ENCODE measurements around the gene DENND6B. TPM values are rescaled to one million over a fixed set of nuclear protein-coding genes. Genes with fewer than 3 reads are reported as not detected.
A peak's percentile ranks its signal among the peaks of the same experiment; 100 is the strongest.

Gene DENND6B
- total and polyA plus RNA-seq, 2 of the 13 experiments (the other 11 are each of a cell fraction or from before 2014, with no cell fraction given): 0.95 to 3.8 TPM

DNA sequence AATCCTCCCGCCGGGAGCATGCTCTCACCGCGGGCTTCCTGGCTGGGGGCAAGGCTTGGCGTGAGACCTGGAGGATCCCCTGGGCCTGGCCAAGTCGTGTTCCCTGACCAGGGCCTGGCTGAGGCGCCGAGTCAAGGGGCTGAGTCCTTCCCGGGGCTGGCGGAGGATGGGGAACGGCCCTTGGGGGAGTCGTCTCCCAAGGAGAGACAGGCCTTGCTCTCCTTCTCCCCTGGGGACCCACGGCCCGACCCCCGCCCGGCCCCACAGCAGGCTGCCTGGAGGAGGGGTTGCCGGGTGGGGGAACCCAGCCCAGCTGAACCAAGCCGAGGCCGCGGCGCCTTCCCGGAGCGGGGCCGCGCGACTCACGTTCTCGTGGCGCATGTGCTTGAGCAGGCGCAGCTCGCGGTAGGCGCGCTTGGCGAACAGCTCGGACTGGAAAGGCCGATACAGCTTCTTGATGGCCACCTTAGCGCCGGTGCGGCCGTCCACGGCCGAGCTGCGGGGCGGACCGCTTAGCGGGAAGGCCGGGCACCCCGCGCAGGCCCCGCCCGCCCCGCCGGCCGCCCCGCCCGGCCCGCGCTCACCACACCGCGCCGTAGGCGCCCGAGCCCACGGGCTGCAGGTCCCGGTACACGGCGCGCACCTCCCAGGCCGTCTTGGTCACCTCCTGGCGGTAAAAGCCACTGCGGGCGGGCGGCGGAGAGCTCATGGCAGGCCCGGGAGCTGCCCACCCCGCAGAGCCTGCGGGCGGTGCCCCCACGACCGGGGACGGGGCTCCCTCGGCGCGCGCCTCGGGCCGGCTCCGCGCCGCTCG lies 65.8 kb downstream of the DENND6B start (continued):
- TF ChIP-seq TMF1 (CRISPR knock-in tag; IDR thresholded peaks at IDR 0.05; ENCODE audit: low read depth) (no peak; the same call in 1 of the 2 replicates), ZNF629 (CRISPR knock-in tag; conservative IDR thresholded peaks at IDR 0.05) (no peak), SYNCRIP (IDR thresholded peaks at IDR 0.05; ENCODE audit: insufficient read depth, low read depth, low read length) (no peak), ELF4 (CRISPR knock-in tag; IDR thresholded peaks at IDR 0.05; ENCODE audit: borderline replicate concordance) (no peak), LCORL (IDR thresholded peaks at IDR 0.05) (no peak), LCORL (CRISPR knock-in tag; IDR thresholded peaks at IDR 0.05) (0 out of 2 replicates have a peak, but pooled peaks have one; percentile 20), POLR2A (IDR thresholded peaks at IDR 0.05; ENCODE audit: insufficient read depth in 1 of 2, low read depth in 2 of 2, low read length in 2 of 2) (no peak), ZNF619 (CRISPR knock-in tag; IDR thresholded peaks at IDR 0.05) (no peak), NCOA2 (CRISPR knock-in tag; IDR thresholded peaks at IDR 0.05) (no peak), IKZF1 (IDR thresholded peaks at IDR 0.05) (no peak), DNMT1 (CRISPR knock-in tag; IDR thresholded peaks at IDR 0.05) (no peak), ZNF253 (CRISPR knock-in tag; IDR thresholded peaks at IDR 0.05; ENCODE audit: borderline replicate concordance) (no peak), NFATC3 (CRISPR knock-in tag; IDR thresholded peaks at IDR 0.05) (0 out of 2 replicates have a peak, but pooled peaks have one; percentile 23)
- TF ChIP-seq, protein P1, sequence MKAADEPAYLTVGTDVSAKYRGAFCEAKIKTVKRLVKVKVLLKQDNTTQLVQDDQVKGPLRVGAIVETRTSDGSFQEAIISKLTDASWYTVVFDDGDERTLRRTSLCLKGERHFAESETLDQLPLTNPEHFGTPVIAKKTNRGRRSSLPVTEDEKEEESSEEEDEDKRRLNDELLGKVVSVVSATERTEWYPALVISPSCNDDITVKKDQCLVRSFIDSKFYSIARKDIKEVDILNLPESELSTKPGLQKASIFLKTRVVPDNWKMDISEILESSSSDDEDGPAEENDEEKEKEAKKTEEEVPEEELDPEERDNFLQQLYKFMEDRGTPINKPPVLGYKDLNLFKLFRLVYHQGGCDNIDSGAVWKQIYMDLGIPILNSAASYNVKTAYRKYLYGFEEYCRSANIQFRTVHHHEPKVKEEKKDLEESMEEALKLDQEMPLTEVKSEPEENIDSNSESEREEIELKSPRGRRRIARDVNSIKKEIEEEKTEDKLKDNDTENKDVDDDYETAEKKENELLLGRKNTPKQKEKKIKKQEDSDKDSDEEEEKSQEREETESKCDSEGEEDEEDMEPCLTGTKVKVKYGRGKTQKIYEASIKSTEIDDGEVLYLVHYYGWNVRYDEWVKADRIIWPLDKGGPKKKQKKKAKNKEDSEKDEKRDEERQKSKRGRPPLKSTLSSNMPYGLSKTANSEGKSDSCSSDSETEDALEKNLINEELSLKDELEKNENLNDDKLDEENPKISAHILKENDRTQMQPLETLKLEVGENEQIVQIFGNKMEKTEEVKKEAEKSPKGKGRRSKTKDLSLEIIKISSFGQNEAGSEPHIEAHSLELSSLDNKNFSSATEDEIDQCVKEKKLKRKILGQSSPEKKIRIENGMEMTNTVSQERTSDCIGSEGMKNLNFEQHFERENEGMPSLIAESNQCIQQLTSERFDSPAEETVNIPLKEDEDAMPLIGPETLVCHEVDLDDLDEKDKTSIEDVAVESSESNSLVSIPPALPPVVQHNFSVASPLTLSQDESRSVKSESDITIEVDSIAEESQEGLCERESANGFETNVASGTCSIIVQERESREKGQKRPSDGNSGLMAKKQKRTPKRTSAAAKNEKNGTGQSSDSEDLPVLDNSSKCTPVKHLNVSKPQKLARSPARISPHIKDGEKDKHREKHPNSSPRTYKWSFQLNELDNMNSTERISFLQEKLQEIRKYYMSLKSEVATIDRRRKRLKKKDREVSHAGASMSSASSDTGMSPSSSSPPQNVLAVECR (CRISPR knock-in tag; IDR thresholded peaks at IDR 0.05; ENCODE audit: borderline replicate concordance): peak; percentile 53
- TF ChIP-seq, protein P2, sequence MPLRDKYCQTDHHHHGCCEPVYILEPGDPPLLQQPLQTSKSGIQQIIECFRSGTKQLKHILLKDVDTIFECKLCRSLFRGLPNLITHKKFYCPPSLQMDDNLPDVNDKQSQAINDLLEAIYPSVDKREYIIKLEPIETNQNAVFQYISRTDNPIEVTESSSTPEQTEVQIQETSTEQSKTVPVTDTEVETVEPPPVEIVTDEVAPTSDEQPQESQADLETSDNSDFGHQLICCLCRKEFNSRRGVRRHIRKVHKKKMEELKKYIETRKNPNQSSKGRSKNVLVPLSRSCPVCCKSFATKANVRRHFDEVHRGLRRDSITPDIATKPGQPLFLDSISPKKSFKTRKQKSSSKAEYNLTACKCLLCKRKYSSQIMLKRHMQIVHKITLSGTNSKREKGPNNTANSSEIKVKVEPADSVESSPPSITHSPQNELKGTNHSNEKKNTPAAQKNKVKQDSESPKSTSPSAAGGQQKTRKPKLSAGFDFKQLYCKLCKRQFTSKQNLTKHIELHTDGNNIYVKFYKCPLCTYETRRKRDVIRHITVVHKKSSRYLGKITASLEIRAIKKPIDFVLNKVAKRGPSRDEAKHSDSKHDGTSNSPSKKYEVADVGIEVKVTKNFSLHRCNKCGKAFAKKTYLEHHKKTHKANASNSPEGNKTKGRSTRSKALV (CRISPR knock-in tag; IDR thresholded peaks at IDR 0.05): peak; percentile 89; the same call in 1 of the 2 replicates
- TF ChIP-seq, protein P3, sequence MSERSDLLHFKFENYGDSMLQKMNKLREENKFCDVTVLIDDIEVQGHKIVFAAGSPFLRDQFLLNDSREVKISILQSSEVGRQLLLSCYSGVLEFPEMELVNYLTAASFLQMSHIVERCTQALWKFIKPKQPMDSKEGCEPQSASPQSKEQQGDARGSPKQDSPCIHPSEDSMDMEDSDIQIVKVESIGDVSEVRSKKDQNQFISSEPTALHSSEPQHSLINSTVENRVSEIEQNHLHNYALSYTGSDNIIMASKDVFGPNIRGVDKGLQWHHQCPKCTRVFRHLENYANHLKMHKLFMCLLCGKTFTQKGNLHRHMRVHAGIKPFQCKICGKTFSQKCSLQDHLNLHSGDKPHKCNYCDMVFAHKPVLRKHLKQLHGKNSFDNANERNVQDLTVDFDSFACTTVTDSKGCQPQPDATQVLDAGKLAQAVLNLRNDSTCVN (CRISPR knock-in tag; IDR thresholded peaks at IDR 0.05; ENCODE audit: borderline replicate concordance): peak; percentile 27; the same call in 1 of the 2 replicates
- TF ChIP-seq, protein P4, sequence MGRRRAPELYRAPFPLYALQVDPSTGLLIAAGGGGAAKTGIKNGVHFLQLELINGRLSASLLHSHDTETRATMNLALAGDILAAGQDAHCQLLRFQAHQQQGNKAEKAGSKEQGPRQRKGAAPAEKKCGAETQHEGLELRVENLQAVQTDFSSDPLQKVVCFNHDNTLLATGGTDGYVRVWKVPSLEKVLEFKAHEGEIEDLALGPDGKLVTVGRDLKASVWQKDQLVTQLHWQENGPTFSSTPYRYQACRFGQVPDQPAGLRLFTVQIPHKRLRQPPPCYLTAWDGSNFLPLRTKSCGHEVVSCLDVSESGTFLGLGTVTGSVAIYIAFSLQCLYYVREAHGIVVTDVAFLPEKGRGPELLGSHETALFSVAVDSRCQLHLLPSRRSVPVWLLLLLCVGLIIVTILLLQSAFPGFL (CRISPR knock-in tag; IDR thresholded peaks at IDR 0.05): no peak
- TF ChIP-seq, protein P5, sequence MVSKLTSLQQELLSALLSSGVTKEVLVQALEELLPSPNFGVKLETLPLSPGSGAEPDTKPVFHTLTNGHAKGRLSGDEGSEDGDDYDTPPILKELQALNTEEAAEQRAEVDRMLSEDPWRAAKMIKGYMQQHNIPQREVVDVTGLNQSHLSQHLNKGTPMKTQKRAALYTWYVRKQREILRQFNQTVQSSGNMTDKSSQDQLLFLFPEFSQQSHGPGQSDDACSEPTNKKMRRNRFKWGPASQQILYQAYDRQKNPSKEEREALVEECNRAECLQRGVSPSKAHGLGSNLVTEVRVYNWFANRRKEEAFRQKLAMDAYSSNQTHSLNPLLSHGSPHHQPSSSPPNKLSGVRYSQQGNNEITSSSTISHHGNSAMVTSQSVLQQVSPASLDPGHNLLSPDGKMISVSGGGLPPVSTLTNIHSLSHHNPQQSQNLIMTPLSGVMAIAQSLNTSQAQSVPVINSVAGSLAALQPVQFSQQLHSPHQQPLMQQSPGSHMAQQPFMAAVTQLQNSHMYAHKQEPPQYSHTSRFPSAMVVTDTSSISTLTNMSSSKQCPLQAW (CRISPR knock-in tag; IDR thresholded peaks at IDR 0.05): 0 out of 2 replicates have a peak, but pooled peaks have one; percentile 33

All from HepG2 (cell line).